Measurements from ENCODE around the gene SRL. TPM values are rescaled to one million over a fixed set of nuclear protein-coding genes. Genes with fewer than 3 reads are reported as not detected.
"Not testable (repeated sequence)": the region's sequence is repeated elsewhere in the genome, so short reads cannot be mapped to it uniquely, and the experiment has no call there.

Gene SRL
- polyA plus RNA-seq, 3 donors: not detected

DNA sequence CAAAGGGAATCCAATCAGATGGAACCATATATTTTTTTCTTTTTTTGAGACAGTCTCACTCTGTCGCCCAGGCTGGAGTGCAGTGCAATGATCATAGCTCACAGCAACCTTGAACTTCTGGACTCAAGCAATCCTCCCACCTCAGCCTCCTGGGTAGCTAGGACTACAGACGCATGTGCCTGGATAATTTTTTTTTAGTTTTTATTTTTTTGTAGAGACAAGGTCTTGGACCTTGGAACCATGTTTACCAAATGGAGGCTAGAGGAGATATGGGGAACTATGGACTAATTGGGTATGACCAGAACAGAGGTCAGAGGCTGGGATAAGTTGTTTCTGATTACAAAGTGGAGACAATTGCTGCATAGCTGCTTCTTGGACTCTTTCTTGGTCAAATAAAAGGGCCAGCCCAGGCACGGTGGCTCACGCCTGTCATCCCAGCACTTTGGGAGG lies 84.5 kb downstream of the SRL start:
- no peaks in the 10 kb centered on the region for H3K36me3 Mint-ChIP-seq
- H3K4me3 ChIP-seq (replicated peaks in 1 of 3; ENCODE audit: low read depth in 2 of 3, low read length in 3 of 3): no peak overlapping the region
- intact Hi-C loops (cut with micrococcal nuclease): no loop called here
- H3K4me1 Mint-ChIP-seq: peaks cover 10% of the 10 kb centered on the region
- no peak overlapping the region for H2AFZ ChIP-seq (ENCODE audit: insufficient read depth, low read depth, low read length, poor library complexity, severe bottlenecking)
- H3K9me3 Mint-ChIP-seq: peaks cover 0 to 4% (median 0%) of the 10 kb centered on the region in 7 donors
- no CpG with 5 or more reads among the region's 4 CpGs for WGBS (ENCODE audit: insufficient coverage)
- H3K27me3 ChIP-seq (ENCODE audit: control insufficient read depth in 2 of 2, insufficient read depth in 2 of 2, low read length in 2 of 2): no peaks in the 10 kb centered on the region
- no peaks in the 10 kb centered on the region for H3K9me3 ChIP-seq (replicated peaks in 1 of 2; ENCODE audit: control insufficient read depth in 1 of 2, insufficient read depth in 1 of 2, low read length in 2 of 2)
- TF ChIP-seq, protein P1, sequence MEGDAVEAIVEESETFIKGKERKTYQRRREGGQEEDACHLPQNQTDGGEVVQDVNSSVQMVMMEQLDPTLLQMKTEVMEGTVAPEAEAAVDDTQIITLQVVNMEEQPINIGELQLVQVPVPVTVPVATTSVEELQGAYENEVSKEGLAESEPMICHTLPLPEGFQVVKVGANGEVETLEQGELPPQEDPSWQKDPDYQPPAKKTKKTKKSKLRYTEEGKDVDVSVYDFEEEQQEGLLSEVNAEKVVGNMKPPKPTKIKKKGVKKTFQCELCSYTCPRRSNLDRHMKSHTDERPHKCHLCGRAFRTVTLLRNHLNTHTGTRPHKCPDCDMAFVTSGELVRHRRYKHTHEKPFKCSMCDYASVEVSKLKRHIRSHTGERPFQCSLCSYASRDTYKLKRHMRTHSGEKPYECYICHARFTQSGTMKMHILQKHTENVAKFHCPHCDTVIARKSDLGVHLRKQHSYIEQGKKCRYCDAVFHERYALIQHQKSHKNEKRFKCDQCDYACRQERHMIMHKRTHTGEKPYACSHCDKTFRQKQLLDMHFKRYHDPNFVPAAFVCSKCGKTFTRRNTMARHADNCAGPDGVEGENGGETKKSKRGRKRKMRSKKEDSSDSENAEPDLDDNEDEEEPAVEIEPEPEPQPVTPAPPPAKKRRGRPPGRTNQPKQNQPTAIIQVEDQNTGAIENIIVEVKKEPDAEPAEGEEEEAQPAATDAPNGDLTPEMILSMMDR (IDR thresholded peaks at IDR 0.05): no peak
- no peak overlapping the region for H3K4me3 Mint-ChIP-seq
- no peak overlapping the region for H3K27ac ChIP-seq (ENCODE audit: low read depth in 1 of 2, low read length in 2 of 2)
- no peak overlapping the region for H3K27ac Mint-ChIP-seq
- no peaks in the 10 kb centered on the region for H3K4me1 ChIP-seq (ENCODE audit: control insufficient read depth in 1 of 2, insufficient read depth in 2 of 2, low read length in 2 of 2)
- H3K27me3 Mint-ChIP-seq (ENCODE audit: low read depth in 3 of 3): peaks cover 11 to 14% (median 13%) of the 10 kb centered on the region in 3 donors
- H3K9ac ChIP-seq (ENCODE audit: insufficient read depth, low read length, poor library complexity, severe bottlenecking): no peak overlapping the region
- DNase-seq: no peak
- no peak overlapping the region for H3K4me2 ChIP-seq (replicated peaks; ENCODE audit: extremely low read depth, low read length, poor library complexity, severe bottlenecking)
- no peaks in the 10 kb centered on the region for H4K20me1 ChIP-seq (ENCODE audit: insufficient read depth, low read length)
- H3K36me3 ChIP-seq (replicated peaks in 1 of 2; ENCODE audit: control insufficient read depth in 1 of 2, insufficient read depth in 2 of 2, low read length in 2 of 2): no peaks in the 10 kb centered on the region
- no peaks in the 10 kb centered on the region for H3K79me2 ChIP-seq (ENCODE audit: insufficient read depth, low read length)

DNA sequence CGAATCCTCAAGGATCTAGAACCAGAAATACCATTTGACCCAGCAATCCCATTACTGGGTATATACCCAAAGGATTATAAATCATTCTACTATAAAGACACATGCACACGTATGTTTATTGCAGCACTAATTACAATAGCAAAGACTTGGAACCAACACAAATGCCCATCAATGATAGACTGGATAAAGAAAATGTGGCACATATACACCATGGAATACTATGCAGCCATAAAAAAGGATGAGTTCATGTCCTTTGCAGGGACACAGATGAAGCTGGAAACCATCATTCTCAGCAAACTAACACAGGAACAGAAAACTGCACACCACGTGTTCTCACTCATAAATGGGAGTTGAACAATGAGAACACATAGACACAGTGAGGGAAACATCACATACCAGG lies 85.4 kb downstream of the SRL start:
- H3K9me3 ChIP-seq (replicated peaks in 1 of 2; ENCODE audit: control insufficient read depth in 1 of 2, insufficient read depth in 1 of 2, low read length in 2 of 2); H3K4me2 ChIP-seq (replicated peaks; ENCODE audit: extremely low read depth, low read length, poor library complexity, severe bottlenecking); intact Hi-C loops (cut with micrococcal nuclease); H3K36me3 Mint-ChIP-seq; H3K27me3 ChIP-seq (ENCODE audit: control insufficient read depth in 2 of 2, insufficient read depth in 2 of 2, low read length in 2 of 2); H3K79me2 ChIP-seq (ENCODE audit: insufficient read depth, low read length); H2AFZ ChIP-seq (ENCODE audit: insufficient read depth, low read depth, low read length, poor library complexity, severe bottlenecking); H3K4me3 ChIP-seq (replicated peaks in 1 of 3; ENCODE audit: low read depth in 2 of 3, low read length in 3 of 3); DNase-seq; H3K36me3 ChIP-seq (replicated peaks in 1 of 2; ENCODE audit: control insufficient read depth in 1 of 2, insufficient read depth in 2 of 2, low read length in 2 of 2); H3K27ac ChIP-seq (ENCODE audit: low read depth in 1 of 2, low read length in 2 of 2); H4K20me1 ChIP-seq (ENCODE audit: insufficient read depth, low read length); H3K9me3 Mint-ChIP-seq; H3K4me3 Mint-ChIP-seq; H3K4me1 Mint-ChIP-seq; H3K9ac ChIP-seq (ENCODE audit: insufficient read depth, low read length, poor library complexity, severe bottlenecking); H3K27ac Mint-ChIP-seq; H3K4me1 ChIP-seq (ENCODE audit: control insufficient read depth in 1 of 2, insufficient read depth in 2 of 2, low read length in 2 of 2): not testable (repeated sequence)
- WGBS (ENCODE audit: insufficient coverage): no CpG with 5 or more reads among the region's 3 CpGs
- H3K27me3 Mint-ChIP-seq (ENCODE audit: low read depth in 3 of 3): peaks cover 11 to 14% (median 12%) of the 10 kb centered on the region in 3 donors

DNA sequence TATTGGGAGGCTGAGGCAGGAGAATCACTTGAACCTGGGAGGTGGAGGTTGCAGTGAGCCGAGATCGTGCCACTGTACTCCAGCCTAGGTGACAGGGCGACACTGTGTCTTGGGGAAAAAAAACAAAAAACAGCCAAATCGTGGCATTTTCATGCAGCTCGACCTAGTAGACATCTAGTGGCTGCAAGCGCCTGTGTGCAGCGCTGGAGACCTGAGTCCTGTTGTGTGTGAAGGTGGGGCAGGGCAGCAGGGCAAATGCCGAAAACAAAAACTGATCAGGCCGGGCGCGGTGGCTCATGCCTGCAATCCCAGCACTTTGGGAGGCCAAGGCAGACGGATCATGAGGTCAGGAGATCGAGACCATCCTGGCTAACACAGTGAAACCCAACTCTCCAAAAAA lies 88.5 kb downstream of the SRL start:
- not testable (repeated sequence) for DNase-seq
- 99% methylated on average over 9 of the region's 13 CpGs for WGBS (ENCODE audit: insufficient coverage)

More for the DNA sequence above, 88.5 kb downstream of the SRL start:
- H3K9me3 ChIP-seq (replicated peaks in 1 of 2; ENCODE audit: control insufficient read depth in 1 of 2, insufficient read depth in 1 of 2, low read length in 2 of 2); H3K27me3 ChIP-seq (ENCODE audit: control insufficient read depth in 2 of 2, insufficient read depth in 2 of 2, low read length in 2 of 2); H3K9ac ChIP-seq (ENCODE audit: insufficient read depth, low read length, poor library complexity, severe bottlenecking); H3K79me2 ChIP-seq (ENCODE audit: insufficient read depth, low read length); H3K4me2 ChIP-seq (replicated peaks; ENCODE audit: extremely low read depth, low read length, poor library complexity, severe bottlenecking); H3K4me3 ChIP-seq (replicated peaks in 1 of 3; ENCODE audit: low read depth in 2 of 3, low read length in 3 of 3); H3K36me3 Mint-ChIP-seq; H3K4me1 ChIP-seq (ENCODE audit: control insufficient read depth in 1 of 2, insufficient read depth in 2 of 2, low read length in 2 of 2); H3K27ac ChIP-seq (ENCODE audit: low read depth in 1 of 2, low read length in 2 of 2); H4K20me1 ChIP-seq (ENCODE audit: insufficient read depth, low read length); H3K36me3 ChIP-seq (replicated peaks in 1 of 2; ENCODE audit: control insufficient read depth in 1 of 2, insufficient read depth in 2 of 2, low read length in 2 of 2); intact Hi-C loops (cut with micrococcal nuclease); H3K4me1 Mint-ChIP-seq; H3K9me3 Mint-ChIP-seq; H2AFZ ChIP-seq (ENCODE audit: insufficient read depth, low read depth, low read length, poor library complexity, severe bottlenecking): not testable (repeated sequence)
- H3K27me3 Mint-ChIP-seq (ENCODE audit: low read depth in 3 of 3): peaks cover 6 to 14% (median 12%) of the 10 kb centered on the region in 3 donors
- H3K4me3 Mint-ChIP-seq: peak overlapping the region in 1 of 2 donors; percentile 30
- H3K27ac Mint-ChIP-seq: peak overlapping the region in 1 of 7 donors; percentile 48
